PC-3 (cell line): Measurements from ENCODE around the gene PEX11G.

Experiments
- EZH2 ChIP-seq: fragments of 300-600 bp; sonication (generic); IDR thresholded peaks from one replicate; pipeline ENCODE4 v1.6.1; 2017; ENCODE audit warnings: antibody characterized with exemption, mild to moderate bottlenecking, low read length; ENCODE audit not compliant: unreplicated experiment
- TF ChIP-seq, protein P1 (sequence below): fragments of 300-600 bp; sonication (generic); conservative IDR thresholded peaks from 2 replicates; pipeline ENCODE4 v1.5.1; 2017; ENCODE audit warnings: antibody characterized with exemption, low read depth, mild to moderate bottlenecking, low read length

- no peak for TF ChIP-seq EZH2
- TF ChIP-seq, protein P1, sequence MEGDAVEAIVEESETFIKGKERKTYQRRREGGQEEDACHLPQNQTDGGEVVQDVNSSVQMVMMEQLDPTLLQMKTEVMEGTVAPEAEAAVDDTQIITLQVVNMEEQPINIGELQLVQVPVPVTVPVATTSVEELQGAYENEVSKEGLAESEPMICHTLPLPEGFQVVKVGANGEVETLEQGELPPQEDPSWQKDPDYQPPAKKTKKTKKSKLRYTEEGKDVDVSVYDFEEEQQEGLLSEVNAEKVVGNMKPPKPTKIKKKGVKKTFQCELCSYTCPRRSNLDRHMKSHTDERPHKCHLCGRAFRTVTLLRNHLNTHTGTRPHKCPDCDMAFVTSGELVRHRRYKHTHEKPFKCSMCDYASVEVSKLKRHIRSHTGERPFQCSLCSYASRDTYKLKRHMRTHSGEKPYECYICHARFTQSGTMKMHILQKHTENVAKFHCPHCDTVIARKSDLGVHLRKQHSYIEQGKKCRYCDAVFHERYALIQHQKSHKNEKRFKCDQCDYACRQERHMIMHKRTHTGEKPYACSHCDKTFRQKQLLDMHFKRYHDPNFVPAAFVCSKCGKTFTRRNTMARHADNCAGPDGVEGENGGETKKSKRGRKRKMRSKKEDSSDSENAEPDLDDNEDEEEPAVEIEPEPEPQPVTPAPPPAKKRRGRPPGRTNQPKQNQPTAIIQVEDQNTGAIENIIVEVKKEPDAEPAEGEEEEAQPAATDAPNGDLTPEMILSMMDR = no peak
Measured at GRCh38 chr19:7483720-7484201, 5.1 kb downstream of the PEX11G start.
